Measurements from ENCODE around the gene PXT1. TPM values are rescaled to one million over a fixed set of nuclear protein-coding genes. Genes with fewer than 3 reads are reported as not detected.

The PXT1 gene
- total RNA-seq, 4 donors from 2014 or later: not detected

GRCh38 chr6:36345681-36346466 is 96.8 kb downstream of the PXT1 start:
- Histone ChIP-seq H3K9me3 (no peaks in the 10 kb centered on the region), H3K27ac (no peak overlapping the region), H3K36me3 (no peaks in the 10 kb centered on the region), H3K4me3 (no peak overlapping the region), H3K4me1 (peaks cover 0 to 14% (median 2%) of the 10 kb centered on the region in 4 donors), H3K27me3 (no peaks in the 10 kb centered on the region)
- TF ChIP-seq CTCF (IDR thresholded peaks at IDR 0.05) (no peak), POLR2A (IDR thresholded peaks at IDR 0.05) (no peak)
- peak in 1 of 3 donors; percentile 8 for DNase-seq

GRCh38 chr6:36343109-36343680 is 99.5 kb downstream of the PXT1 start:
- Histone ChIP-seq H3K4me1 (peaks cover 0 to 24% (median 2%) of the 10 kb centered on the region in 4 donors), H3K27me3 (no peaks in the 10 kb centered on the region), H3K27ac (no peak overlapping the region), H3K9me3 (no peaks in the 10 kb centered on the region), H3K4me3 (no peak overlapping the region), H3K36me3 (no peaks in the 10 kb centered on the region)
- DNase-seq: peak in 1 of 3 donors; percentile 15
- no peak for TF ChIP-seq CTCF (IDR thresholded peaks at IDR 0.05)
- TF ChIP-seq POLR2A (IDR thresholded peaks at IDR 0.05): no peak

DNA sequence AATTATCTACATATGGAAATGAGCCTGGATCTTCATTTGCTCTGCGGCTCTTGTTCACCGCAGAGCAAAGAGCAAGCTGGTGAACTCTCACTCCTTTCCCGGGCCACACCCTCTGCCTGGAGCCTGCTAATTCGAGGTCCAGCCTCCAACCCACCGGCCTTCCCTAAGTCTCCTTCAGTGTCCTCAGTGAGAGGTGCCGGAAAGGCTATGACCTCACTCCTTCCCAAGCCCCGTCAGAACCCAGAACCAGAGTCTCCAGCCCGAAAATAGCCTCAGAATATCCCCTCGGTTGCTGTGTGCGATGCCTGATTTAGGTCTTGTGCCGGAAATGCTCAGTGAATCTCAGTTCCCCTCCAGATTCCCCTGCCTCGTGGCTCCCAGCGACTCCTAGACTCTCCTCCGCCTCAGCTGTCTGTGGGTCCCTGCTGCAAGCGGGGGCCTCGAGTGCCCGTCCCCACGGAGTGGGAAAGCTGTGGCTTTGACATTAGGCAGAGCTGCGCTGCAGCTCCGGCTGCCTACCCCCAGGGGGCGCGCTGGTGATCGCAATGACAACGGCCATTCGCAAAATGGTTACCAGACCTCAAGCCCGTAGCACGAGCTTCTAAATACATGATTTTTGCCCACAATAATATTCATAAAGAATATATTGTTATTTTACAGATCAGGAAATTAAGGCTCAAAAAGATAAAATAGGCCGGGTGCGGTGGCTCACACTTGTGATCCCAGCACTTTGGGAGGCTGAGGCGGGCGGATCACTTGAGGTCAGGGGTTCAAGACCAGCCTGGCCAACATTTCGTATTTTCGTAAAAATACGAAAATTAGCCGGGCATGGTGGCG is 101.8 kb downstream of the PXT1 start:
- Histone ChIP-seq H3K27me3 (no peaks in the 10 kb centered on the region), H3K4me3 (peak overlapping the region; percentile 9 to 40 (median 26)), H3K9me3 (no peaks in the 10 kb centered on the region), H3K36me3 (no peaks in the 10 kb centered on the region), H3K4me1 (peaks cover 0 to 16% (median 0%) of the 10 kb centered on the region in 4 donors), H3K27ac (peak overlapping the region in 3 of 4 donors; percentile 78 to 94 (median 89))
- peak; percentile 71 to 91 (median 87) for DNase-seq
- peak; percentile 81 to 96 (median 94) for TF ChIP-seq CTCF (IDR thresholded peaks at IDR 0.05)
- peak in 1 of 2 donors; percentile 33 for TF ChIP-seq POLR2A (IDR thresholded peaks at IDR 0.05)

Small RNAs within 50 kb of the gene (small RNA-seq; reads per million reads assigned to genes)
- 0 to 0.06 reads per million in 2 donors for gene RN7SL502P

Other genes starting within 250 kb of the PXT1 start
- 10 to 100 TPM; 49.6 to 71.0 (median 65.0) TPM for gene BRPF3, start 246.1 kb downstream of the PXT1 start, total RNA-seq
- gene PNPLA1, start 172.8 kb downstream of the PXT1 start, total RNA-seq: 1 to 10 TPM in 3 of 4 donors, not detected in 1; 1.3 to 4.0 (median 3.0) TPM
- 10 to 100 TPM in 3 of 4 donors, 1 to 10 TPM in 1; 9.1 to 35.4 (median 25.3) TPM for gene BNIP5, start 106.0 kb downstream of the PXT1 start, total RNA-seq
- 10 to 100 TPM in 2 of 4 donors, 1 to 10 TPM in 2; 3.3 to 12.1 (median 9.9) TPM for gene ETV7, start 55.2 kb downstream of the PXT1 start, total RNA-seq
- 10 to 100 TPM; 31.5 to 40.4 (median 37.8) TPM for gene KCTD20, start 146 bp upstream of the PXT1 start, total RNA-seq
- gene STK38, start 104.6 kb upstream of the PXT1 start, total RNA-seq: 100 to 1,000 TPM in 2 of 4 donors, 10 to 100 TPM in 2; 57.8 to 107 (median 87.9) TPM
- 100 to 1,000 TPM; 101 to 156 (median 142) TPM for gene SRSF3, start 151.5 kb upstream of the PXT1 start, total RNA-seq
- gene CDKN1A, start 235.9 kb upstream of the PXT1 start, total RNA-seq: 100 to 1,000 TPM in 3 of 4 donors, 10 to 100 TPM in 1; 70.1 to 556 (median 358) TPM